PFSK-1 (cell line): ENCODE data around the gene PNMT.

Experiments used
- FOXP2 ChIP-seq: optimal IDR thresholded peaks from 2 replicates; pipeline ENCODE3; 2011; ENCODE audit warnings: borderline replicate concordance, control low read depth, inconsistent platforms; ENCODE audit not compliant: insufficient read depth; ENCODE audit errors: extremely low read length, extremely low read depth
- POLR2AphosphoS5 ChIP-seq: IDR thresholded peaks from 2 replicates; pipeline ENCODE4 v1.6.1; 2012; ENCODE audit warnings: low read depth, mild to moderate bottlenecking, control low read depth, low read length, moderate library complexity
- REST ChIP-seq, 2 experiments: IDR thresholded peaks; 2 replicates each; pipeline versions ENCODE4 v1.6.1 to v1.8.0; 2011 to 2012; ENCODE audit warnings: low read depth in 2 of 2, low read length in 2 of 2, control low read depth in 1 of 2, inconsistent platforms in 1 of 2, mild to moderate bottlenecking in 1 of 2, moderate library complexity in 1 of 2; ENCODE audit not compliant: insufficient read depth in 1 of 2
- SIN3A ChIP-seq: IDR thresholded peaks from 2 replicates; pipeline ENCODE4 v1.6.1; 2012; ENCODE audit warnings: mild to moderate bottlenecking, low read length, moderate library complexity, borderline replicate concordance; ENCODE audit not compliant: insufficient read depth
- TAF1 ChIP-seq: IDR thresholded peaks from 2 replicates; pipeline ENCODE4 v1.6.1; 2012; ENCODE audit warnings: low read length, control low read depth, borderline replicate concordance; ENCODE audit not compliant: insufficient read depth

The PNMT gene

GRCh38 chr17:39711851-39712250 lies 43.6 kb downstream of the PNMT start:
- TF ChIP-seq SIN3A (no peak), FOXP2 (no peak), REST (IDR thresholded peaks at IDR 0.05; ENCODE audit: insufficient read depth in 1 of 2, low read depth in 2 of 2, low read length in 2 of 2) (no peak), POLR2AphosphoS5 (no peak), TAF1 (no peak)

- TF ChIP-seq FOXP2 (no peak), REST (IDR thresholded peaks at IDR 0.05; ENCODE audit: insufficient read depth in 1 of 2, low read depth in 2 of 2, low read length in 2 of 2) (no peak), TAF1 (no peak), POLR2AphosphoS5 (no peak), SIN3A (no peak)
Observed at GRCh38 chr17:39714234-39714633, 46.0 kb downstream of the PNMT start.

- no peak for TF ChIP-seq POLR2AphosphoS5
- TF ChIP-seq FOXP2: no peak
- TF ChIP-seq SIN3A: no peak
- TF ChIP-seq TAF1: no peak
- no peak for TF ChIP-seq REST (IDR thresholded peaks at IDR 0.05; ENCODE audit: insufficient read depth in 1 of 2, low read depth in 2 of 2, low read length in 2 of 2)
Observed at GRCh38 chr17:39715375-39716072, 47.3 kb downstream of the PNMT start.

GRCh38 chr17:39716073-39716818 lies 48.0 kb downstream of the PNMT start:
- no peak for TF ChIP-seq FOXP2
- TF ChIP-seq POLR2AphosphoS5: no peak
- TF ChIP-seq TAF1: no peak
- no peak for TF ChIP-seq SIN3A
- no peak for TF ChIP-seq REST (IDR thresholded peaks at IDR 0.05; ENCODE audit: insufficient read depth in 1 of 2, low read depth in 2 of 2, low read length in 2 of 2)
